HG02973 (cell line): ENCODE measurements around the gene FAU.
A peak's percentile ranks its signal among the peaks of the same experiment; 100 is the strongest.

ENCODE experiments used
- ATAC-seq: cut with Tn5 transposase; IDR thresholded peaks from one replicate; pipeline ENCODE4 v1.9.1; 2021; ENCODE audit warnings: moderate library complexity; ENCODE audit not compliant: unreplicated experiment

FAU gene

GRCh38 chr11:65109231-65110198 lies 12.4 kb downstream of the FAU start:
- no peak for ATAC-seq

DNA sequence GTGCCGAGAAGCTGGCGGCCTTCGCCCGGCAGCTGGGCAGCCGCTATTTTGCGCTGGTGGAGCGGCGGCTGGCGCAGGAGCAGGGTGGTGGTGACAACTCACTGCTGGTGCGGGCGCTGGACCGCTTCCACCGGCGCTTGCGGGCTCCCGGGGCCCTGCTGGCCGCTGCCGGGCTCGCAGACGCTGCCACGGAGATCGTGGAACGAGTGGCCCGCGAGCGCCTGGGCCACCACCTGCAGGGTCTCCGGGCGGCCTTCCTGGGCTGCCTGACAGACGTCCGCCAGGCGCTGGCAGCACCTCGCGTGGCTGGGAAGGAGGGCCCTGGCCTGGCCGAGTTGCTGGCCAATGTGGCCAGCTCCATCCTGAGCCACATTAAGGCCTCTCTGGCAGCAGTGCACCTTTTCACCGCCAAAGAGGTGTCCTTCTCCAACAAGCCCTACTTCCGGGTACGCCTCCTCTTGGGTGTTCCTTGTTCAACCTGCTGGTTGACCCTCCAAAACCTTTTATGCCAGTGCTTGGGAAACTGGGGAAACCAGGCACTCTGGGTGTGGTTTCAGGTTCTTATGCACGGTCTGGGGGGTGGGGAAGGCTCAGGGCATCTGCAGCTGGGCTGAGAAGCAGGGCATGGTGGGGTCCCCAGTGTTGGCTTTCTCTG lies 13.3 kb downstream of the FAU start:
- ATAC-seq: no peak

GRCh38 chr11:65107751-65108468 lies 14.0 kb downstream of the FAU start:
- ATAC-seq: no peak

DNA sequence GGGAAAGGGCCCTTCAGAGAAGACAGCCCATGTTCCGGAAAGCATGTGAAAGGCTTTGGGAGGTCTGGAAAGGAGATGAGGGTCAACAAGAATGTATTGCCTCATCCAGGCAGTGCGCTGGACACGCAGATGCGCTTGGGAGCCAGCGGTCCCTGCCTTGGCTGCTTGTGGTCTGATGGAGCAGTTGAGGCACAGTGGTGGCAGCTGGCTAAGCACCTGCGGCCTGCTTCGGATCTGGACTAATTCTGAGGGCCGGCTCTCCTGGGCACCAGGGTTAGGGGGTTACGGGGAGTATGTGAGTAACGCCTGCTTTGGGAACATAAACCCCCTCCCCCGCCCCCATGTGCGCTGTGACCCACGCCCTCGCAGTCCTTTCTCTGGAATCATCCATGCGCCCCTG lies 14.9 kb downstream of the FAU start:
- ATAC-seq: no peak

DNA sequence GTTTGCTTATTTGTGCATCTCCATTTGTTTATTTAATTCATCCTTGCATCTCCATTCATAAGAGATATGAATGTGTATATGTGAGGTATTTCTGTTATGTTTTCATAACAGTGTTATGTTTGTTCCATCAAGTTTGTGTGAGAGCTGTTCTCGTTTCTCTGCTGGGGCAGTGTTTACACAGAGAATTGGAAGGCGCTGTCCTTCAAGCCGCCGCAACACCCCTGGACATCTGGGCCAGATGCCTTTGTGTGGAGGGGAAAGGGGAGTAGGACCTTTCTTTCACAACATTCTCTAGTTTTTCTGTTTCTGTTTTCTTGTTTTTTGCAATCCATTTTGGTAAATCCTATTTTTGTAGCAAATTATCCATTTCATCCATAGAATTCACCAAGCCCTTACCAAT lies 17.3 kb downstream of the FAU start:
- ATAC-seq: no peak

DNA sequence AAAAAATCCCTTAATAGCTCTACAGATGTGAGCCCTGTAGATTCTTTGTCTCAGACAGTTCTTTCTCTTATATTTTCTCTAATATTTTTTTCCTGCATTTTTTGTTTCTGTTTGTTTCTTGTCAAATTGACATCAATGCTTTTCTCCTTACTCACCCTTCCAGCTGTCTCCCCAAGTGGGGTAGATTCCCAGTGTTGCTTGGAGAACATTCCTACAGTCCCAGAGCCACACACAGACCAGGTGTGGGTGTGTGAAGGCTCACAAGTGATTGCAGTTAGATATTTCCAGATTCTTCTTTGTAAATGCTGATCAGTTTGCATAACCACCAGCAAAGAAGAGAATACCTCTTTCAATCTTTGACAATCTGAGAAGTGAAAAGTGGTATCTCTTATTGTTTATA lies 18.5 kb downstream of the FAU start:
- ATAC-seq: no peak

DNA sequence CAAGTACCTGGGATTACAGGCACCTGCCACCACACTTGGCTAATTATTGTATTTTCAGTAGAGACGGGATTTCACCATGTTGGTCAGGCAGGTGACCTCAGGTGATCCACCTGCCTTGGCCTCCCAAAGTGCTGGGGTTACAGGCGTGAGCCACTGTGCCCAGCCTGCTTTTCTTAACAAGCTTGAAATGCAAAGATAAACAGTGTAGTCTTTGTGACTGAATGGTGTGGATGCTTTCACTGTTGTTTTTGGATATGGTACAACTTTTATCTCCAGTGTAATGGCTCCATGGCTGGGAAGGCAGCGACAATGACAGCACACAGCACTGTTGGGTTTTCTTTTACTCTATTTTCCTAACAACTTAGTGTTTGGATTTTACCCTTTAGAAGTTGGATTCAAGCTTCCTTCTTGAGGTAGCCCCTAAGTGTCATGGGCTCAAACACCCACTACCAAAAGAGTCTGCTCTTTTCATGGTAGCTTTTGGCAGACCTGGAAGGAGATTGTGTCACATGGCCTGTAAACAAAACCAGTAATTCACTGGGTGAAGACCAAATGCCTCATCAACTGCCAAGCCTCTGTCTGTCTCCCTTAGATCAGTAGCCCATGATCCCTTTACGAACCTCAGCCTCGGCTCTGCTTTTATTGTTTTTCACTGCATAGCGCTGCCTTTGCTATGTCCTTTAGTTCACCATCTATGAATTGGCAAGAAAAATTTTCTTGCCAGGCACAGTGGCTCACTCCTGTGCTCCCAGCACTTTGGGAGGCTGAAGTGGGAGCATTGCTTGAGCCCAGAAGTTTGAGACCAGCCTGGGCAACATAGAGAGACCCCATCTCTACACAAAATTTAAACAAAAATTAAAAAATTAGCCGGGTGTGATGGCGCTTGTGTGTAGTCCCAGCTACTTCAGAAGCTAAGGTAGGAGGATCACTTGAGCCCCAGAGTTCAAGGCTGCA lies 19.5 kb downstream of the FAU start:
- ATAC-seq: no peak

DNA sequence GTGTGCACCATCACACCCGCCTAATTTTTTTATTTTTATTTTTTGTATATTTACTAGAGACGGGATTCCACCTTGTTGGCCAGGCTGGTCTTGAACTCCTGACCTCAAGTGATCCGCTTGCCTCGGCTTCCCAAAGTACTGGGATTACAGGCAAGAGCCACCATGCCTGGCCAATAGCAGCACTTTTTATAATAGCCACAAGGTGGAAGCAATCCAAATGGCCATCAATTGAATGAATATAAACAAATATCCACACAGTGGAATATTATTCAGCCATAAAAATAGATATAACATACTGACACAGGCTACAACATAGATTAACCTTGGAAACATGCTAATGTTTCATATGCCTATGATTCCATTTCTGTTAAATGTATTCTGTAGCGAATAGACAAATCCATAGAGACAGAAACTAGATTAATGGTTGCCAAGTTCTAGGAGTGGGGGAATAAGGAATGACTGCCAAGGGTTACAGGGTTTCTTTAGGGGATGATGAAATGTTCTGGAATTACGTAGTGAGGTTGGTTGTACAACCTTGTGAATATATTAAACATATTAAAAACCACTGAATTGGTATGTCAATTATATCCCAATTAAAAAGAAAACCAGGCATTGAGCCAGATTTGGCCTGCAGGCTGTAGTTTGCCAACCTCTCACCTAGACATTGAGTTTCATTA lies 21.1 kb downstream of the FAU start:
- ATAC-seq: no peak

DNA sequence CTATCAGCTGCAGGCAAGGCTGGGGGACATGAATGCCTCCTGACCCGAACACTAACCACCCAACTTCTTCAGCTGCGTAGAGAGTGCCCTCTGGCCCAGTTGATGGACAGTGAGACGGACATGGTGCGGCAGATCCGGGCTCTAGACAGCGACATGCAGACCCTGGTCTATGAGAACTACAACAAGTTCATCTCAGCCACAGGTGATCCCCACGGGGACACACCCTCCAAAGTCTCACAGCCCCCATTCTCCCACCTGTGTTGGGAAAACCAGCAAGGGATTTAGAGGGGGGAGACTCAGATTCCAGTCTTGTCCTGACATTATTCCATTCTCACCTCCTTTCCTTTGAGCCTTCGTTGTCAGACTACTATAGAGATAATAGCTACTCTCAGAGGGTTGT lies 25.0 kb downstream of the FAU start:
- no peak for ATAC-seq

DNA sequence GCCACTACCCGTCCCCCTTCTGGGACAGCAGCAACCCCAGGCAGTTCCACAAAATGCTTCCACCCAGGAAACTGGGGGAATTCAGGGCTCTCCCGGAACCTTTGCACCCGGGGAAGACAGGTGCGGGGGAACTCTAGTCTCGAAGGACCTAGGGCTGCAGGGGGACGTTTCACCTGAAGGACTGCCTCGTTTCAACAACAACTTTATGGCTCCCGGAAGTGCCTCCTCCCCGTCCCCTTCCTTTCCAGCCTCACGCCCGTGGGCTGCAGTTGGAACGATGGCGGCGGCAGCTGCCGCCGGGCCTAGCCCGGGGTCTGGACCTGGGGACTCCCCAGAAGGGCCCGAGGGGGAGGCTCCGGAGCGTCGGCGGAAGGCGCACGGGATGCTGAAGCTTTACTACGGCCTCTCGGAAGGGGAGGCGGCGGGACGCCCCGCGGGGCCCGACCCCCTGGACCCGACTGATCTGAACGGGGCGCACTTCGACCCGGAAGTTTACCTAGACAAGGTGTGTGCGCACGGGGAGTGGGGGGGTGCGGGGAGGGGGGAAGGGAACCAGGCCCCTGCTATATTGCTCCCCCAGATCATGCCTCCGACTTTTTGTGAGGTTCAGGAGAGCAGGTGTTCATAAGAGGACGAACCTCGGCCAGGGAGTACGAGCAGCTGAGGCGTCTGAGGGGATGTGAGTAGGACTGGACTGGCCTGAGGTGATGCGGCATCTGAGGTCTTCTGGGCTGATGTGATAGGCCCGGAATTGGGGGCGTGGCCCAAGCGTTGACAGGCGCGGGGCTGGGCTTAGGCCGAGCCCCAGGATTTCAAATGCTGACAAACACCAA lies 25.7 kb downstream of the FAU start, which contains the start of gene VPS51:
Gene VPS51, plus strand, starts transcription at position 241 of the 833 bp plus-strand sequence. Its CDS starts 37 bp downstream, at position 278.
- peak; percentile 75 for ATAC-seq

DNA sequence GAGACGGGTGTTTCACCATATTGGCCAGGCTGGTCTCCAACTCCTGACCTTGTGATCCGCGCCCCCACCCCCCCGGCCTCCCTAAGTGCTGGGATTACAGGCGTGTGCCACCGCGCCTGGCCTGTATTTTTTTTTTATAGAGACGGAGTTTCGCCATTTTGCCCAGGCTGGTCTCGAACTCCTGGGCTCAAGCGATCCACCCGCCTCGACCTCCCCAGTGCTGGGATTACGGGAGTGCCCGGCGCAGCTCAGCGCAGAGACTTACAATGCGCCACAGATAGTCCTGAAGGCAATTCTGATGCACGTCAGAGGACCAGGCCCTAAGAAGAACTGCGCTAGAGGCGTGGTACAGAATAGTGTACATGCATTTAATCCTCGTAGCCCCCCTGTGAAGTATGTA lies 26.5 kb downstream of the FAU start:
- no peak for ATAC-seq

DNA sequence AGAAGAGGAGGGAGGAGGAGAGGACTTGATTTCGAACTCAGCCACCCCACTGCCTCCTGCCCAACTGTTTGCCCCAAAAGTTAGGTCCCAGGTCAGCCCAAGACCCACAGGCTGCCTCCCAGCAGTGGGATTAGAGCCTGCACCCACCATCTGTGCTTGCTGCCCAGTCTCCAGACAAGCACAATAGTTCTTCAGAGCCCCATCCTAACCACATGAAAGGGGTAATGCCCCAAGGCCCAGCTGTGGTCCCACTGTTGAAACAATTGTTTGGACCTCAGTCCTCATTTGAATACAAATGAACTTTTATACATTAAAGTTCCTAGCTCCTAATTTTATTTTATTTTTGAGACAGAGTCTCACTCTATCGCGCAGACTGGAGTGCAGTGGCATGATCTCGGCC lies 31.3 kb downstream of the FAU start:
- no peak for ATAC-seq

- ATAC-seq: no peak
These were observed 32.3 kb downstream of the FAU start for GRCh38 chr11:65089621-65090020.

DNA sequence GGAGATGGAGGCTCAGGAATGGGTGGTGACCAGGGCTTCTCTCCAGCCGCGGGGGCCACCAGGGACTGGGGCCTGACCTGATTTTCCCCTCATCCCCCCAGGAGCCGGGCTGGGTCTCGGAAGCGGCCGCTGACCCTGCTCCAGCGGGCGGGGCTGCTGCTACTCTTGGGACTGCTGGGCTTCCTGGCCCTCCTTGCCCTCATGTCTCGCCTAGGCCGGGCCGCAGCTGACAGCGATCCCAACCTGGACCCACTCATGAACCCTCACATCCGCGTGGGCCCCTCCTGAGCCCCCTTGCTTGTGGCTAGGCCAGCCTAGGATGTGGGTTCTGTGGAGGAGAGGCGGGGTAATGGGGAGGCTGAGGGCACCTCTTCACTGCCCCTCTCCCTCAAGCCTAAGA lies 34.1 kb downstream of the FAU start:
- no peak for ATAC-seq

DNA sequence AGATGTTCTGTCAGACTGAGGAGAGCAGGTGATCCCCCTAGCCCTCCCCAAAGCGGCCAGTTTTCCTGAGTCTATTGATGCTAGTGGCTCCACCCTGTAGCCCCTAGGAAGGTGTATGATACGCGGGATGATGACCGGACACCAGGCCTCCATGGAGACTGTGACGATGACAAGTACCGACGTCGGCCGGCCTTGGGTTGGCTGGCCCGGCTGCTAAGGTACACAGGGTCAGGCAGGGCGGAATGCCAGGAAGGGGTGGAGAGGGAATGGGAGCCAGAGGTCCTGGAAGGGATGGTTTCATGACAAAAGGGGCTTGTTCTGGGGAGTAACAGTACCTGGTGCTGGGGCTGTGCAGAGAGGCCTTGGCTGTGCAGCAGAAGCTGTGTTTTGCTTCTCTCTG lies 34.7 kb downstream of the FAU start:
- ATAC-seq: no peak

- ATAC-seq: no peak
These were observed 35.1 kb downstream of the FAU start for GRCh38 chr11:65086809-65087208.

GRCh38 chr11:65085446-65085845 lies 36.5 kb downstream of the FAU start:
- no peak for ATAC-seq

- no peak for ATAC-seq
These were observed 37.1 kb downstream of the FAU start for GRCh38 chr11:65084598-65085375.
